ENCODE measurements around the gene SORL1-AS1.

The SORL1-AS1 gene

DNA sequence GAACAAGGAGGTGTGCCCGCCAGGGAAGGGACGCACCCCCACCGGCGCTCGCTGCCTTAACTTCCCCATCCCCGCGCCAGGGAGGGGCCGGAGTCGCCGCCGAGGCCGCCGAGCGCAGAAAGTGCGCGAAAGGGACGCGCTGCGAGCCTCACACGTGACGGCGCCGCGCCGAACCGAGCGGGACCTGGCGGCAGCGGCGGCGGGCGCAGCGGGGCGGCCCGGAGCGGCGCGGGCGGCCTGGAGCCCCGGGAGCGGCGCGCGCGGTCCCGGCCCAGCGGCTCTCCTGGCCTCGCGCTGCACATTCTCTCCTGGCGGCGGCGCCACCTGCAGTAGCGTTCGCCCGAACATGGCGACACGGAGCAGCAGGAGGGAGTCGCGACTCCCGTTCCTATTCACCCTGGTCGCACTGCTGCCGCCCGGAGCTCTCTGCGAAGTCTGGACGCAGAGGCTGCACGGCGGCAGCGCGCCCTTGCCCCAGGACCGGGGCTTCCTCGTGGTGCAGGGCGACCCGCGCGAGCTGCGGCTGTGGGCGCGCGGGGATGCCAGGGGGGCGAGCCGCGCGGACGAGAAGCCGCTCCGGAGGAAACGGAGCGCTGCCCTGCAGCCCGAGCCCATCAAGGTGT is 670 bp downstream of the SORL1-AS1 start, which contains the start of gene SORL1:
Gene SORL1 (plus strand): TSS at position 329 of the 623 bp plus-strand sequence. CDS start 18 bp downstream, at position 347.
- peak; percentile 39 to 45 for DNase-seq (ENCODE audit: low read depth in 2 of 2)

DNA sequence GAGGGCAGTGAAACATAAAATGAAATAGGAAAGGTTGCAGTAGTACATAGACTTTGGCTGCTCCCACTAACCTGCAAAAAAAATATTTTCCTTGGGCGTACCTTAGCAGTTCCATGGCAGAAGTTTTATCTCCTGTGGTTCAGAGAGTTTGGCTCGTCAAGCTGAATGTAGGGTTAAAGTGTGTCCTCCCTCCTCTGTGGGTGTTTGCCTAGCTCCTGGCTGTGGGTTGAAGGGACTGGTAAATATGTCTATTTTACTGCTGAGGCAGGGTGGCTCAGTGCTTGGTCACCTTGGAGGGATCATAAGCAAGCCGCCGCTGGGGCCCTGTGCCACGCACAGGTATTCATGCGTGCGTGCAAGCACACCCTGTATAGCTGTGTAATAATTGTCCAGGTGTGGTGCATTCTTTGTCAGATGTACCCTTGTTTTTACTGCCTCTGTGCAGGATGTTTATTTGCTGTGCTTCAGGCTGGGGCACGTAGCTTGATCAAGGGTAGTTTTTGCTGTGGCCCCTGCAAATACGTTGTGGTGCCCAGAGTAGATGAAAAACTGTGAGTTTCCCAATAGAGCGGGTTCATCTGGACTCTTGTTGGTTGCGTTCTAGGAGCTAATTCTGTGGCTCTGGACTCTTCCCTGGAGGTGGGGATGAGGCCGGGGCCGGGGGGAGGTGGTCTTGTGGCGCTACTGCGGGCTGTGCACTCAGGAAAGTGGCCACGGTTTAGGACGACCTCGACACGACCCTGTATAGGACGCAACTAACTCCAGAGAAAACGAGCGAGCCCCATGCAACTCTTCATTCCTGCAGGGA is 1.4 kb downstream of the SORL1-AS1 start:
- no peak for DNase-seq (ENCODE audit: low read depth in 2 of 2)

DNA sequence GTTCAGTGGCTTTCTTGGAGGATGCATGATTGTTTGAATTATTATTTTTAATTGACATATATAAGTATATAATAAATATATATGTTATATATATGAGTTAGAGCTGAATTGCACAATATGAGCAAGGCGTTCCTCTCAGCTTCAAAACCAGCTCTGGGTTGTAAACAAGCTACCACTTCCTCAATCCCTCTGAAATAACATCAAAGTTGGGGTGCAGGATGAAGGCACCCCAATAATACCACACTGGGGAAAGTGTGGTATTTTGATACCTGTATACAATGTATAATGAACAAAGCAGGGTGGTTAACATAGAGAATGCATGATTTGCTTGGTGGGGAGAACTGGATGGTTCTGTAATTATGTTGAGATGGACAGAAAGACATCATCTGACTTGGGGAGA is 2.4 kb downstream of the SORL1-AS1 start:
- DNase-seq (ENCODE audit: low read depth in 2 of 2): no peak

DNA sequence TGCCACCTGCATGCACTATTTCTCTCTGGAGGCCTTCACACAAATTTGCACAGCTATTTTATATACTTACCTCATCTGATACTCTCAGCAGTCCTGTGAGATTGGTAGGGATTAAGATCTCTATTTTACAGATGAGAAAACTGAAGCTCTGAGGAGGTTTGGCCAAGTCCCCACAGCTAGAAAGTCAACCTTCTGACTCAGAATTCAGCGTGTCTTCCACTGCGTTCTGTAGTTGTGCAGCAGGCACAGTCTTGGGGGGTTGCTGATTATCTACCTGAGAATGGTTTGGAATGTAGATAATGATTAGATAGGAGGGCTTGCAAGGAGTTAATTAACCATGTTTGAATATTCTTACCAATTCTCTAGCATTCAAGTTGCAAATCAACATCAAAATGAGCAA is 3.1 kb downstream of the SORL1-AS1 start:
- no peak for DNase-seq (ENCODE audit: low read depth in 2 of 2)

DNA sequence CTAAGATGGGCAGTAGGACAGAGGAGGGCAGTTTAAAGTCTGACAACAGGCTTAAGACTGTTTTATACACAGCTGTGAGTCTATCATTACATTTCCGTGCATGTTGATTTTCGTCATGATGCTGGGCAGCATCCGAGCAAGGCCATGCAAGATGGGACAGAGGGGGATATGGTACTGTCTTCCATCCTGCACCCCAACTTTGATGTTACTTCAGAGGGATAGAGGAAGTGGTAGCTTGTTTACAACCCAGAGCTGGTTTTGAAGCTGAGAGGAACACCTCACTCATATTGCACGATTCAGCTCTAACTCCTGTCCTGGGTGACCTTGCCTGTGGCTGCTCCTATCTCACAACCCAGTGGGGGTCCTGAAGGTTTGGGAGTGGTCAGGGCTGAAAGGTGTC is 3.6 kb downstream of the SORL1-AS1 start:
- no peak for DNase-seq (ENCODE audit: low read depth in 2 of 2)

DNA sequence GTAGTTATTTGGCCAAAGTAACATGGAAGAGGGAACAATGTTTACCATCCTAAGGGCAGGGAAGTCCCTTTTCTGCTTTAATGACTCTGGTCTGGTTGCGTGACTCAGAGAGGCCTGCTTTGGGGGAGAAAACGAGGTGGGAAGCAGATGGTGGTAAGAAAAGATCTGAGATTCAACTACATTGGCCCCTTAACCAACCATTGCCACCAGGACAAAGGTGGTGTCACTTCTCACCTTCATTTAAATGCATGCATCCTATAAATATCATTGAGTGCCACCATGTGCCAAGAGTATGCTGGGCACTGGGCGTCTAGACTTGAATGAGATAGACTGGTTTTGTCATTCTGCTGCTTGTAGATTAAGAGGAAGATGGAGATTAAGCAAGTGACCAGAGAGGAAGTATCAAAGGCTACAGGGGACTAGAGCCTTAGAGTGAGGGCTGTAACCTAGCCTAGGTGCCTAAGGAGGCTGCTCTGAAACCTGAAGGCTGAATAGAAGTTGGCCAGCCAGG is 4.3 kb downstream of the SORL1-AS1 start:
- no peak for DNase-seq (ENCODE audit: low read depth in 2 of 2)

DNA sequence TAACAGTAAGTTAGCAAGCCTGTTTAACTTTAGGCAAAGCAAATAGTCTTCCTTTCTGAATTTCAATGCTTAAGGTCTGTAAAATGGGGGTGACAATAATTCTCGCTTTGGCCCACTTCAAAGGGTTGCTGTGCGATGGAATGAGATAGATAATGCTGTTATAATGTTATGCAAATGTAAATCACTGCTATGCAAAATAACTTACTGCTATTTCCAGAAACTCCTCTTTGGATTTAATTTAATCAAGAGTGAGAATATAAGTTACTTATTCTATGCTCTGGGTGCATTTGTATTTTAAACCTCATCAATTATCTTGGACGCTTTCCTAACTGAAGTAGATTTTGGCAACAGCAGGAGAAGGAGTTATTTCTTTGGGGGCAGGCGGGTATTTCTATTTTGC is 4.8 kb downstream of the SORL1-AS1 start:
- DNase-seq (ENCODE audit: low read depth in 2 of 2): no peak

DNA sequence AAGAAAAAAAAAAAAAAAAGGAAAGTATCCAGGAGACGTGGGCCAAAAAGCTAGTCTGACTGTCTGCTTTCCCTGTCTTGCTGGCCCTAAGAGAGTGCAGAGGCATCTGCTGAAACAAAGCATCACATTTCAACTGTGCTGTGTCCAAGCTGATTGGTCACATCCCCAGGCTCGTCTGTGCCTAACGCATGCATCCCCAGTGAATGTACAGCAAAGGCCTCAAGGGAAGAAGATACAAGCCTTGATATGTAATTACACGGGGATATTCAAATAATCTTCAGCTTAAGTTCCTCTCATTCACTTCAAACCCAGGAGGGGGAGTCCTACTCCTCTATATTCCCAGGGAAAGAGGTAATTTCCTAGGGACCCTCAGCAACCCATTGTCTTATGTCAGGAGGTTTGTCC is 6.0 kb downstream of the SORL1-AS1 start:
- no peak for DNase-seq (ENCODE audit: low read depth in 2 of 2)

DNA sequence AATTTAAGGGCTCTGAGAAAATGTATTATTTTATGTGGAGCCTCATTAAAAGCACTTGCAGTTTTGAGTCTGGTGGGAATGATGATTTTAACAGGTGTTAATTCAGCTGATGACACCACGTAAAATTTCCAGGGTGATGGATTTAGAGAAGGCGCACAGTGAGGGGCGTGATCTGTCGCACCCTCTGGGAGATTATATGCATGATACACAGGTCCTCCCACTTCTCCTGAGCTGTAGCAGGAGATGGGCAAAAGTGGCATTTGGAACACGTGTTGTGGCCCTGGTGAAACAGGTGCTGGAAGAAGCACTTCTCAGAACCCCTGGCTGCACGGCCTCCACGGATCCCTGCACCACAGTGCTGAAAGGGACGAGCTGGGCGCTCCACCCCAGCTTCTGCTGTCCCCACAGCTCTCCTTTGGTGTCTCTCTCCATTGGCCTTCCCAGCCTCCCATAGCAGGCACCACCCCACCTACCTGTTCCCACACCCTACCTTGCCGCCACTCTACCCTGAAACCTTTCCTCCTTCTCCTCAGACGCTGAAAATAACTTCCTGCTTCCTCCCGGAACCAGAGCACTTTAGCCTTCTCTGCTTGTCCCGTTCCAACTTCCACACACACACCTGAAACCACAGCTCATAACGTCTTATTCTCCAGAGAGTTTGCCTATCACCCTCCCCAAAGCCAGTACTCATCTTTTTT is 7.5 kb downstream of the SORL1-AS1 start:
- DNase-seq (ENCODE audit: low read depth in 2 of 2): no peak

DNA sequence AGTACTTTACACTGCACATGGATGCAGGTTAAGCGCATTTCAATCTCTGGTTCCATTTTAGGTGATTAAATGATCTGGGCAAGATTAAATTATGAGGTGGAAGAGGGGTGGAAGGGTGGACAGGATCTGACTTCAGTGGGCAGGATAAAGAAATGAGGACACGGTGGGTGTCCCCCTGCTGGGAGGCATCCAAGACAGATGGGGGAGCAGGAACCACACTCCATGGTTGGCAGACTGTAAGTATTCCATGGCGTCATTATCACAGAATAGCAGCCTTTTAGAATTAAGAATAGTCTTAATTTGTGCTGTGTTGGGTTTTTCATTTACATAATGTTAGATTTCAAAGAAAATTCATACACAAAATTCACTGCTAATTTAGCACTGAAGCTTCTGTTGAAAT is 8.2 kb downstream of the SORL1-AS1 start:
- no peak for DNase-seq (ENCODE audit: low read depth in 2 of 2)

DNA sequence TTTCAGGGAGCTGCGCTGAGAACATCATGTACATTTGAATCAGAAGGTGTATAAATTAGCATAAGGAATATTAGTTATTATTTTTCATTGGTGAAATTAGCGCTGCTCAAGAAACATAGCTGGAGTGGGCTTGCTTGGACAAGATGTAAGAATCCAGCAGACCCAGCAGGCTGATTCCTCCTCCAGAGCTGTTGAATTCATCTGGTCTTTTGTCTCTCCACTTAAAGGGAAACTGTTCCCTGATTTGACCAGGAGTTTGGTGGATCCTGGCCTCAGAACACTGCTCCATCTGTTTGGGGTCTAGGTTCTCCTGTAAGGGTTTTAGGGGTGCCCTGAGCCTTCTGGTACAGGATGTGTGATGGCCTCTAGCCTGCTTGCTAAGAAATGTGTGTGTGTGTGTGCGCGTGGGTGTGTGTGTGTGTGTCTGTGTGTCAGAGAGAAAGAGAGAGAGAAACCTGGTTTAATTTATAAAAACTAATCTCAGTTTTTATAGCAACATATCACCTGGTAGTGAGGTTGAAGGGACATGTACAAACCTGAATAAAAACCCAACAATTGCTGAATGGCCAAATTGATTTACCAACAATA is 9.0 kb downstream of the SORL1-AS1 start:
- no peak for DNase-seq (ENCODE audit: low read depth in 2 of 2)

DNA sequence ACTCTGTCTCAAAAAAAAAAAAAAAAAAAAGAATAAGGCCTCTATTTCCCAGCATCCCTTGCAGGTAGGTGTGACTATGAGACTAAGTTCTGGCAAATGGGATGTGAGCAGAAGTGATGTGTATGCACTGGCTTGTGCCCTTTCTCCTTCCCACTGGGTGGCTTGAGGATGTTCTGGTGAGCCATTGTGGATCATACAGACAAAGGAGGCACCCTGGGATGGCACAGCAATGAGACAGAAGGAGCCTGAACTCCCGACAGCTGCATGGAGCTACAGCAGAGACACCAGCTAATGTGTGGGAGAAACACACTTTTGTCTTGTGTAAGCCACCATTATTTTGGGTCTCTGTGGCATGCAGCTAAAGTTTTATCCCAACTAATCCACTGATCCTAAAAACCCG is 11.2 kb downstream of the SORL1-AS1 start:
- no peak for DNase-seq (ENCODE audit: low read depth in 2 of 2)

DNA sequence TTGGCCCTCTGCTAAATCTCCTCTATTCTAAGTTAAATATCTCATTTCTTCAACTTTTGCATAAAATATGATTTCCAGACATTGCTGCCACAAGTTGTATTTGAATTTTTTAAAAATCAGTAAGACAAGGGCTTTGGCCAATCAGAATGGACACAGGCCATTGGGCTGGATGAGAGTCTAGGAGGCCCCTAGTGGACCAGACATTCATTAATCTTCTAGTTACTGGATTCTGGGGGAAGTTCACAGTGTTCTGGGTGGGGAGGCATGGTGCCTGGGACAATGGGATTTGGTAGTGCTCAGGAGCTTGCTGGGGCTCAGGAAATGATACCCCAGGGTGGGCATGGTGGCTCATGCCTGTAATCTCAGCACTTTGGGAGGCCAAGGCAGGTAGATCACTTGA is 13.0 kb downstream of the SORL1-AS1 start:
- no peak for DNase-seq (ENCODE audit: low read depth in 2 of 2)

DNA sequence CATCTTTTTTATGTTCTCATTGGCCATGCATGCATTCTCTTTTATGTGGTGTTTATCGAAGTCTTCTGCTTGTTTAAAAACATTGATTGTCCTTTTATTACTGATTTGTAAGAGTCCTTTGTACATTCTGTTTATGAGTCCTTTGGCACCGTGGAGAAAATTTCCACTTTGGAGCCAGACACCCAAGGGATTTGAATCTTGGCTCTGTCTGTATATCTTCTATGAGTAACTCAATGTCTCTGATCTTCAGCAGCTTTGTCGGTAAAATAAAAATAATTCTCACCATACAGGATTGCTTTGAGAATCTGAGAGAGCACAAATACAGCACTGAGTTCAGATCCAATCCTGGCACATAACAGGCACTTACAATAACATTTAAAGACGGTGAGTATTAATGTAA is 13.4 kb downstream of the SORL1-AS1 start:
- no peak for DNase-seq (ENCODE audit: low read depth in 2 of 2)

DNA sequence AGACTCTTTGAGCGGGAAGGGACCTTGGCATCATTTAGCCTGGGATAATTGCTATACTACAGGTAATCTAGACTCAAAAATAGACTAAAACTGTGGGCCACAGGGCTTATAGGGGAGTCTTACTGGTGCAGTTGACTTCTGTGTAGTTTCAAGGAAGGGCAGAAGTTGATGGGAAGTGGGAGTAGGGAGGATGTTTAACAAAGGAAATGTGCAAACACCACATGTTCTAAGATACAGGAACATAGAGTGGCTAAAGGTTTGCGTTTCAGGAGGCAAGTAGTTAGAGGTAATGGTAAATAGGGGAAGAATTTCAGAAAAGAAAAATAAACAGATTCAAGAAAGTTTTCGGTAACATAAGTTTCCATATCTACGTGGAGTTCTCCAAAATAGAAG is 15.1 kb downstream of the SORL1-AS1 start:
- DNase-seq (ENCODE audit: low read depth in 2 of 2): no peak

DNA sequence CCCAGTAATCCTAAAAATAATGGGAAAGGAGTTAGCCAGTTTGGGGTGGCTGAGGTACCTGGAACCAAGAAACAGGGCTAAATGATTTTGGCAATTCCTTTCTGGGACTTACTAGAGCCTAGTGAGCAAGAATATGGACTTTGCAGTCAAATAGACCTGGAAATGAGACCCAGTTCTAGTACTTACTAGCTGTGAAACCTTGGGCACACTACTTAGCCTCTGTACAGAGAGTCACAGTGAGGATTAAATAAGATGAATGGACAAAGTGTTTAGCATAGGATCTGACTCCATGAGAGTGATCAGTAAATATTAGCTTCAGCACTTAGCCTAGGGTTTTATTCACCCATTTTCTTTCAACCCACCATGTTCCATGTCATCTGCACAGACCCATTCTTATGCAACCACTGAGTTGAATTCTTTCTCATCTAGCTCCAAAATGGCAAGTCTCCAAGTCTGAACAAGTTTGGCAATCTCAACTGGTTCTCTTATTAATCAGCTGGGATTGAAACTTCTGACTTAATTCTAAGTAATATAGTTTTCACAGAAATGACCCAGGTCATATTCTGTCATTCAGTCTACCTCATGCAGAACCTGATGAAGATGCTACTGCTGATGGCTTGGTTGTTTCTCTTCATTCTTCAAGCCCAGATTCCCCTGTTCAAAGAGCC is 15.6 kb downstream of the SORL1-AS1 start:
- no peak for DNase-seq (ENCODE audit: low read depth in 2 of 2)

DNA sequence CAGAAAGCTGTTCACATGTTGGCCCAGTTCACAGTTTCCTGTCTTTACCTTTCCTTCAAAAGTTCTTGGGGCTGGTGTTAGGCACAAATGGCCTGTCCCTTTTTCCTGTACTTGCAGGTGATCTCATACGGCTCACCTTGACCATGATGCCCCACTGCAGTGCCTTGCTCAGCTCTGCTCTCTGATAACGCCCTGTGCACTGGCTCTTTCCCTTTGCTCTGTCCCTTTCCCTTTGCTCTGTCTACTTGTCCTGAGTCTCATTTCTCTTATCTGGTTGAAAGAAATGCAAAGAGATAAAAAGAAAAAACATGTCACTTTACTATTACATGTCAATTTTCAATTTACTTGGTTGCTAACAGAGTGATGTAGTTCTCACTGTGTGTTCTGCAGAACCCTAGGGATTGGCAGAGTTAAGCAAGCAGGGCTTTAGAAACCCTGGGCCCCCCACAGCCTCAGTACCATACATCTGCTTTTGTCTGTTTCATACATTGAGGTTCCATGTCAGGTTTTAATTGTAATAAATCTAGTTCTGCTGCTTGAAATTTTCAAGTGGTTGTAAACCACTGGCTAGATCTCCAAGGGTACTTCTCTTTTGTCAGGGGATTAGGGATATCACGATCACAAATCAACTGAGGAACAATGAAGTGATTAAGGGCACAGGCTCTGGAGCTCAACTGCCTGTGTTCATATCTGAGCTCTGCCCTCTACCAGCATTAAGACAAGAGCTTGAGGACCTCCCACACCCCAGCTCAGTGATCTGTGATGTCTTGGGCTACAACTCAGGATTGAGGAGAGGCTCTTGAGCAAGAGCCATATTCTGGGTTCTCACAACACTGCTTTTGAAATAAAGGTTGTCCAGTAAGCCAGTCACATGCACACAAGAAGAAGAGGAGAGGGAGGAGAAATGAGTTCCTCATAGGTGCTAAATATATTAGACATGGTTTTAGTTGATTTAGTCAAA is 16.9 kb downstream of the SORL1-AS1 start:
- no peak for DNase-seq (ENCODE audit: low read depth in 2 of 2)

DNA sequence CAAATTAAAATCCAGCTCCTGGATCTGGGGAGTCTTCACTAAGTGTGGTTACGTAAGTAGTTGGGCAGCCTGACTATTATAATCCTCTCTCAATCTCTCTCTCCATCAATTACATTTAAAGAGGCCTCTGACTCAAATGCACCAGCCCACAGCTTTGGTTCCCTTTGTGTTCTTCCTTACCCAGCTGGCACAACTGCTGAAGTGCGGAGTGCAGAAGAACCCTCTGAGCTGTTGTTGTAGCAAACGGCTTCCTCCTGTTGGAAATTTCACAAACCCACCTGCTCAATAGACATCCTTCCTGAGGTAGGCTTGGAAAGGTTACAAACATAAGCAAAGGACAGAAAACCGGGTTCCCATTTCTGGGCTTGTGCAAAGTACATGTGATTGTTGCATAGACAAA is 17.6 kb downstream of the SORL1-AS1 start:
- DNase-seq (ENCODE audit: low read depth in 2 of 2): no peak

DNA sequence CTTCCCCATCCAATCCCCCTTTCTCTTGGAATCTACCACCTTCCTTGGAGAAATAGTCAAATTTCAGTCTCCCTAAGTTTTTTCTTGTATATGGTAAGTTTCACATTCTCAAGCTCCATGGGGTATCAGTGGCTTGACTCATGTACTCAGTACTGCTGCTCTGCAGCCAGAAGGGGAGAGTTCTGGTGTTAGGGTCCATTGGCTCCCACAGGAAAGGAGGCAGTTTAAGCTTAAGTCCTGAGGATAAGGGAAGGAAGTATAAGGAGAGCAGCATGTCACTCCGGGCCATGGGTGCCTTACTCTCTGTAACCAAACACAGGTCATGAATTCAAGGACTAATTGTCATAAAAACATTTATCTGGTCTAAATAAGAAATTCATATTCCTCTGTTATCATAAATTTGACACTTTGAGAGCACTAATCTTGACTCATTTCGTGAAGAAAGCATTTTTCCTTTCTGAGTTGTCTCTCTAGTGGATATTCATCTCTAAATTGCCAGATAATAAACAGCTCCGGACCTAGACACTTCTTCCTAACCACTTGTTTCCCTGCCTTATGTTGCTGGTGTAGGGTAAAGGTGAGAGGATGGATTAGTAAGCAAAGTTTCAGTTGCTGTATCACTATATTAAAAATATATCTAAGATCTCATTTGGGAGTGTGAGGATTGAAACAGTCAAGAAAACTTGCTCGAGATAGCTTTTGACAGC is 20.8 kb downstream of the SORL1-AS1 start:
- no peak for DNase-seq (ENCODE audit: low read depth in 2 of 2)

DNA sequence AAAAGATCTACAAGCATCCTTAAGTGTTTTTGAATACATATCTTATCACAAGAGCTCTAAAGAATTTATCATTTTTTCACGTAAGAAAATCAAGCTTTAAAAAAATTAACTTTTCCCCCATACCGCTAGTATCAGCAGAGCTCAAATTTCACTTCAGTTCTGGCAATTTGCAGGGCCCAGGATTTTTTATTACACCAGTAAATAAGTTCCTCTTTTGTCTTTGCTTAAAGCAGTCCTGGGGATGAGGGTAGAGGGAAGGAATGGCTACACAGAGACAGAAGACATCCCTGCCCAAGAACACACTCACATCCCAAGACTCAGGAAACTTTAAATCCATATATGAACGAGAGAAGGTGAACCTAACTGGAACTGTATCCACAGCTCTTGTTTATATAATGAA is 23.2 kb downstream of the SORL1-AS1 start:
- DNase-seq (ENCODE audit: low read depth in 2 of 2): no peak
